HTERT RPE-1 (cell line): Measurements from ENCODE around the gene MYLK4.

Source experiments
- in situ Hi-C: fragments of 300-500 bp; cut with MboI; formaldehyde crosslinking; loops from 4 replicates; pipeline ENCODE4 v1.14.3; 2020; ENCODE audit warnings: low sequenced_read_pairs

MYLK4 gene

DNA sequence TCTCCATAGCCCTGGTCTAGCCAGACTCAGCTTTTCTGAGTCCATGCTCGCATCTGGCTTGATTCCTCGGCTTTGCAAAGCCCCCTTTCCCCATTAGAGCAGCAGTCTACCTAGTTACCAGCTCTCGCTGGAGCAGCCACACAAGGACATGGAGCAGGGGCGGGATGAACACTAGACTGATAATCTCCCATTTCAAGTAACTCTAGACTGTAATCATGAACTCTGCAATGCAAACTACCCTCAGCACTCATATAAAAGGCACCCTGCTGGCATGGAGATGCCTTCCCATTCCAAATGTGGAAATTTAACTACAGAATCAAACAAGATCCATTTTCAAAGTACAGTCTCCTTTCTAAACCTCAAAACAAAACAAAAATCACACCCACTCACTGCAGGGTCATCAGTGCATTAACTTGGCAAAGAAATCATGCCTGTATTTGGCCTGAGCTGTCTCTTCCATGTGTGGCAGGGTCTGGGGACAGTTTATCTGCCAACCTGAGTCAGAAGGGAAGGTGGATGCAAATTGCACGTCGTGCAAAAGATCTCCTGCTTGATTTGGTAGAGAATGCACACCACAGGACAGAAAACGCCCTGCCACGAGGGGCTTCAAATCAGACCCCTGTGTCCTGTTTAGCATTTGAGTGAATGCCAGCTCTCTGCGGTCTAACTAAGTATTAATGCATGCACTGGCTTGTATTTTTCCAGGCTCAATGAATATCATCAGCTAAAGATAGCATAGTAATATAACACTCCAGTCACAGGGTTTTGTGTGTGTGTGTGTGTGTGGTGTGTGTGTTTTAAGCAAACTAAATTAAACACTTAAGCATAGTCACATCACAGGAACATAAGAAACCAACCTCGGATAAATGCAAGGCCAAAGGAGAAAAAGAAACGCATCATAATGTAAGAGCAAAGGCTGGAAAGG, 85.3 kb downstream of the MYLK4 start:
- in situ Hi-C loops = no loop called here

DNA sequence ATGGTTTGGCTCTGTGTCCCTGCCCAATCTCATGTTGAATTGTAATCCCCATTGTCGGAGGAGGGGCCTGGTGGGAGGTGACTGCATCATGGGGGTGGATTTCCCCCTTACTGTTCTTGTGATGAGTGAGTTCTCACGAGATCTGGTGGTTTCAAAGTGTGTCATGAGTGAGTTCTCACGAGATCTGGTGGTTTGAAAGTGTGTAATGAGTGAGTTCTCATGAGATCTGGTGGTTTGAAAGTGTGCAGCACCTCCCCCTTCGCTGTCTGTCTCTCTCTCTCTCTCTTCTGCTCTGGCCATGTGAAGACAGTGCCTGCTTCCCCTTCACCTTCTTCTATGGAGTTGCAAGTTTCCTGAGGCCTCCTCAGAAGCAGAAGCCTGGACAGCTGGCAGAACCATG, 87.6 kb downstream of the MYLK4 start:
- in situ Hi-C loops = no loop called here

DNA sequence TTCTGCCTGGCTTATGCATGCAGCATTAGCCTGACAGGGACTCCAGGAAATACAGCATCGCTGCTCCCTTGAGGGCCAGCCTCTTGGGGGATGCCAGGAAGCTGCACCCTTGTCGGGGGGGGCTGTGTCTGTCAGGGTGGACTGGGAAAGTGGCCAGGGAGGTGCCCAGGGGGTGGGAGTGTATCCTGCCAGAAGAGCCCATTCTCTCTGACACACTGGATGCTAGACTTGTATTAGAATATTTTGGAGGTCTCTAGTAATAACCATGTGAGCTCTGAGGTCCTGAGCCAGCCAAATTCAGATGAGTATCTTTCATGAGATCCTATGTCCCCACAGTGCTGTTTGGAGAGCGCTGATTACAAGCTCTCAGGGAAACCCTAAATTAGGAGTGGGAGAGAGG, 89.1 kb downstream of the MYLK4 start:
- in situ Hi-C loops = no loop called here

DNA sequence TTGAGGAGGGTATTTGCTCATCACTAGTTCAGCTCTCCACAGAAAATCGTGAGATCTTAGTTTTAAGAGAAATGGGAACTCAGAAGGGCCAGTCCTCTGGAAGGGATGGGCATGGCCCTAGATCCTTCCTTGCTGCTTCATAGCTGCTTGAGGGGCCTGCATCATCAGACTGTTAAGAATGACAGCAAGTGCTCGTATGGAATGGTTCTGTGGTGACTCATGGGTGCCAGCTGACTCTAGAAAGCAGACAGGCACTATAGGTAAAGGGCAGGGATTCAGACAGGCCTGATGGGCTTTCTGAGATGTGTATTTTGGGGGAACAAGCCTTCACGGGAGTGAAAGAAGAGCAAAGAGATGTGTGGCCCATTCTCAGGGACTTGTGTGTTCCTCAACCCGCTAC, 90.8 kb downstream of the MYLK4 start:
- in situ Hi-C loops = no loop called here

DNA sequence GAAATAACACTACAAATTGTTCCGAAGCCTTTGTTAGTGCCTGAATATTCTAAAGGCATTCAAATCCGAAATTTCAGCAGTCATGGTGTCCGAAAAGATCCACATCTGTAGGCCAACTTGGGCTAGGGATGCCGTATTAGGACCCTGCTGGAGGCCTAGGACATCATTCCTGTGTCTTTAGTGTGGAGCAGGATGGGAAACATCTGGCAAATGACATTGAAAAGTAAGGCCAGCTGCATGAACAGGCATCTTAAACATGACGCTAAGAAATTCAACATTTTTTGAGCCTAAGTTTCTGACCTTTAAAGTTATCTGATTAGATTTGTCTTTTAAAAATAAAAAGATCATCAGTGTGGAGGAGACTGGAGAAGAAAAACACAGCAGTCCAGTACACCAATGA, 91.3 kb downstream of the MYLK4 start:
- in situ Hi-C loops = no loop called here

DNA sequence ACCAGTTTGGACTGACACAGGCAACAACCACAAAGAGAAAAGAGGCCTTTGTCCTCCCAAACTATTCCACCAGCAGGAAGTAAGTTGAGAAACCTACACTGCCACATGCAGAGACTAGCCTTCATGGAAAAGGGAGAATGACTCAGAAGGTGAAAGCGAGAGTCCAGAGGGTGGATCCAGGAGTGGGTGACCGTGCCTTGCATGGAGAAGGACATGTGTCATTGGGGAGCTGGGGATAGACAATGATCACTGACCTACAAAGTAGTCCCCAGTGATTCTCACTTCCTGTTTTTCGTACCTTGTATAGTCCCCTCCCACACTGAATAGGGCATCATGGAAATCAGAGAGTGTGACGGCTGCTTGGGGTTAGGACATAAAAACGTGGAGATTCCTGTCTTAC, 91.9 kb downstream of the MYLK4 start:
- in situ Hi-C loops = no loop called here

DNA sequence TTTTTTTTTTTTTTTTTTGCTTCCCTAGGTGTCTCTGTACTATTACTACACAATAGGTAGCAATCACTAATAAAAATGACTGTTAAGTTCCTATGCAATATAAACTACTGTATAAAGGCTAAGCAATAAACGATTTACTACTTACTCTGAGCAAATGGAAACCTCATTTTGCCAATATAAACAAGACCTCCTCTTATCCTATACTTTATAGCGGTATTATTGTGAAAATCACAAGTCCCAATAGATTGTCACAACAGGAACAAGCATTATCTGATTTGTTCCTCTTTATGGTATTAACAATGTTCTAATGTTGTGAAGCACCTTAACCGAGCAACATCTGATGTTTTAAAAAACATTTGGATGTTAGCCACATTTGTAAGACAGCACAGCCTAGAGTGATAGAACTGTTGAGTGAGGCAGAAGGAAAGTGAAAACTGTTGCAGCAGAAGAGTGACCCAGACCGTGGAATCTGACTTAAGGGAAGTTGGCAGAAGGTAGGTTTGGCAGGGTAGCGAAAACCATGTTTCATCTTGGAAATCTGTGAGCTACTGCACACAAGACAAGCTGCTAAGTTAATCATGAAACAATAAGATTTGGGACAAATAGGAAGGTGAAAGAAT, 94.2 kb downstream of the MYLK4 start:
- in situ Hi-C loops = no loop called here

DNA sequence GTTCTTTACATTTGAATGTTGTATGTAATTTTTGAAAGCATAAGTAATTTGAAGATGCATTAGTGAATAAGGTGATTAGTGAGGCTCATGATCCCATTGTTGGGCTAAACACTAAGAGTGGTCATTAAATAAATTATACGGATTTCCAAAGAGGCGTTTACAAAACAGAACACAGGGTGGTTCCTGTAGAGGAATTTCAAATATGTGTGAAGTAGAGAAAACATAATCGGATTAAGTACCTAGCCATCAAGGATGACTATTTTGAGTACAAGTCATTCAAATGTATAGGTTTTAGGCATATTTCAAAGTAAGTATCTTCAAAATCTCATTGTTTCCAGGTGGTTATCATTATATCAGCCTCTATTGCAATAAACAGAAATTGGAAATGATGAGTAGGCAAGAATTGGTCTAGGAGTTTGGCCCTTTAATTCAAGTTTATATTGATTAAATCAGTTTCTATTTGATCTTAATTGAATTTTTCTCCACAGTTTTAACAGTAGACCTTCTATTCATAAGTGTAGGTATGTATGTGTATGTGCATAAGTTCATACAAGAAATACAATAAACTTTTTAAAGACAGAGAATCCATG, 94.8 kb downstream of the MYLK4 start:
- in situ Hi-C loops = no loop called here

DNA sequence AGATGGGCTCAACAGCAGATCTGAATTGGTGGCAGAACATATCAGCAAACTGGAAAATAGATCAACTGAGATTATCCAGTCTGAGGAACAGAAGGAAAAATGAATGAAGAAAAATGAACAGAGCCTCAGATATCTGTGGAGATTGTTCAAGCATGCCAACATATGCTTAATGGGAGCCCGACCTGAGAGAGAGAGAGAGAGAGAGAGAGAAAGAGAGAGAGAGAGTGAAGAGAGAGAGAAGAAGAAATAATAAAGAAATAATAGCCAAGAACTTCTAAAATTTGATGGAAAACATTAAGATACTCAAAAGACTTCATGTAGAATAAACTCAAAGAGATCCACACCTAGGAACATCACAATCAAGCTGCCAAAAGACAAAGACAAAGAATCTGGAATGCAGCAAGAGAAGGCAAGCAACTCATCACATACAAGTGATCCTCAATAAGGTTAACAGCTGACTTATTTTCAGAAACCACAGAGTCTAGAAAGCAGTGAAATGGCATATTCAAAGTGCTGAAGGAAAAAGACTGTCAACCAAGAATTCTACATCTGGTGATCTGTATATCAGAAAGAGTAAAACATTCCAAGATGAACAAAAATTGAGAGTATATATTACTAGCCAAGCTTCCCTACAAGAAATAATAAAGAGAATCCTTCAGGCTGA, 97.2 kb downstream of the MYLK4 start:
- in situ Hi-C loops = no loop called here

DNA sequence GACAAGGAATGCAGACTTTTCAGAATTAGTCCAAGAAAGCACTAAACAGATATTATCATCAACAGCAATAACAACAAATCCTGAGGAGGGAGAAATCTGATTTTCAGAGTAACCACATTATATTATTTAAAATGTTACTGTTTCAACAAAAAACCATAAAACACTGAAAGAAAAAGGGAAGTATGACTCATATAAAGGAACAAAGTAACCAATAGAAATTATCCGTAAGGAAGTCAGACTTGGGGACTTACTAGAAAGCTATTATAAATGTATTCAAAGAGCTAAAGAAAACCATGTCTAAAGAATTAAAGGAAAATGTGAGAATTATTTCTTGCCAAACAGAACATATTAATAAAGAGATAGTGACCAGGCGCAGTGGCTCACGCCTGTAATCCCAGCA, 98.1 kb downstream of the MYLK4 start:
- in situ Hi-C loops = no loop called here

DNA sequence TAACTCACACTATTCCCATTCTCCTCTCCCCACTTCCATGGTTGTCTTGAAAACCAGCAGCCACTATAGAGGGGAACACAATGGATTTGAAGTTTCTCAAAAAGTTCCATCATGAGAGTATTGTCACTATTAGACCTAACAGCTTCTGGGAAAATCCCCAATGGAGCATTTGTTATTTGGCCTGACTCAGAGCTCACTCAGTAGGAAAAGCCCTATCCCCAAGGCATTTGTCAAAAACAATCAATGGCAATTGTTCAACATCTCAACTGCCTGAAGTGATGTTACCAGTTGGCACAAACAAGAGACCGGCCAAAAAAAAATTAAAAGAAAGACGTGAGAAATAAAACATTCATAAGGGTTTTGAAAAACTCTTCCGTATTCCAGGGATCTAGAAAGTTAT, 98.8 kb downstream of the MYLK4 start:
- in situ Hi-C loops = no loop called here

DNA sequence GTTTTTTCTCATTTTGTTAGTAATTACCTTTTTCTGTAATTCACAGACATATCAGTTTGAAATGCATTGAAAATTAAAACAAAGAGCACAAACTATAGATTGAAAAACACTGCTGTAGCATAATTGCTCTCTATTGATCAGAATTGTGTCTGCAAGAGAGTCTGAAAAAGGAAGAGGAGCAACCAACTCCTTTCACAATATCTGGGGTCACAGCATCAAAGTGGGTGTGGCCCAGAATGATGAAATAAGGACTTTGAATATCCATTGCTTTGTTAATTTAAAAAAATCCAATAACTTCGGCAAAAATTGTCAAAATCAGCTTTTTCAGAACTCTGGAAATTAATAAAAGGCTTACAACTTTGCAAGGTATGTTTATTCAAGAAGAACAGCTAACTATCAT, 99.2 kb downstream of the MYLK4 start:
- in situ Hi-C loops = no loop called here

DNA sequence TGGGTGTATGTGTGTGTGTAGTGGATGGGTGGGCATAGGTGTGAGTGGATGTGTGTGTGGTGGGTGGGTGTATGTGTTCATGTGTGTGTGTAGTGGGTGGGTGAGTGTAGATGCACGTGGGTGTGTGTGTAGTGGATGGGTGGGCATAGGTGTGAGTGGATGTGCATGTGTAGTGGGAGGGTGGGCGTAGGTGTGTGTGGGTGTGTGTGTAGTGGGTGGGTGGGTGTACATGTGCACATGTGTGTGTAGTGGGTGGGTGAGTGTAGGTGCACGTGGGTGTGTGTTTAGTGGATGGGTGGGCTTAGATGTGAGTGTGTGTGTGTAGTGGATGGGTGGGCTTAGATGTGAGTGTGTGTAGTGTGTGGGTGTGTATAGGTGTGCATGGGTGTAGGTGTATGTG, 104.4 kb downstream of the MYLK4 start:
- in situ Hi-C loops = no loop called here

DNA sequence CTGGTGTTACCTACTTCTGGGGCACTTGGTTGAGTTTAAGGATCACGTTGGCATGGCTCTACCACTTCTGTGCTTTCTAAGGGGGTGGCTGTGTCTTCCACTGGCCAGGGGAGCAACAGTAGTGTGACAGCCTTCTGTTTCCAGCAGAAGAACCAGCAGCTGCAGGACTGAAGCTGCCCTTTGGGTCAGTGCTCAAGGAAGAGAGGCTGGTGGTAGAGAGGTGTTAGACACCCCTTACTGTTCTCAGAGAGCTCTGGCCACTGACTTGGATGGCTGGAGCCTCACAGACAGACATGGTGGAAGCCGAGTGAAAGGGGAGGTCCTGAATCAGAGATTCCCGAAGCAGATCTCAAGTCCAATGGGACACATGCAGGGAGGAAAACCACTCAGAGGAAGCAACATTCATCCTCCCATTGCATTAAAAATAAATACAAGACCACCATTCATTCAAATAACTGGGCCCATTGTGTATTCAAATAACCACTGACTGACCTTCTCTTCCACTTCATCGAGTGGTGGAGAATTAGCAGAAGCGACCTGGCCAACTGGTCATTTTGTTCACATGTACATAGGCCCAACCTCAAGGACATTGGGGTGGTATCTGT, 106.7 kb downstream of the MYLK4 start:
- in situ Hi-C loops = no loop called here

DNA sequence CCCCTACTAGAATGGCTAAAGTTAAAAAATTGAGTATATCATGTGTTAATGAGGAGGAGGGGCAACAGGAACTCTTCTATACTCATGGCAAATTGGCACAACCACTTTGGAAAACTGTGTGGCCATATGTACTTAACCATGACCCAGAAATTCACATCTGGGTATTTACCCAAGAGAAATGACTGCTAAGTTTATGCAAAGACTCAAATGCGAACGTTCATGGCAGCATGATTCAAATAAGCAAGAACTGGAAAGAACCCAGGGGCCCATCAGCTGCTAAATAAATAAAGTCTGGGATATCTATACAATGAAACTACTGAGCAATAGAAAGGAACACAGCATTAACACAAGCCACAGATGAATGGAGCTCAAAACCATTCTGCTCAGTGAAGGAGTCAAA, 107.6 kb downstream of the MYLK4 start:
- in situ Hi-C loops = no loop called here

DNA sequence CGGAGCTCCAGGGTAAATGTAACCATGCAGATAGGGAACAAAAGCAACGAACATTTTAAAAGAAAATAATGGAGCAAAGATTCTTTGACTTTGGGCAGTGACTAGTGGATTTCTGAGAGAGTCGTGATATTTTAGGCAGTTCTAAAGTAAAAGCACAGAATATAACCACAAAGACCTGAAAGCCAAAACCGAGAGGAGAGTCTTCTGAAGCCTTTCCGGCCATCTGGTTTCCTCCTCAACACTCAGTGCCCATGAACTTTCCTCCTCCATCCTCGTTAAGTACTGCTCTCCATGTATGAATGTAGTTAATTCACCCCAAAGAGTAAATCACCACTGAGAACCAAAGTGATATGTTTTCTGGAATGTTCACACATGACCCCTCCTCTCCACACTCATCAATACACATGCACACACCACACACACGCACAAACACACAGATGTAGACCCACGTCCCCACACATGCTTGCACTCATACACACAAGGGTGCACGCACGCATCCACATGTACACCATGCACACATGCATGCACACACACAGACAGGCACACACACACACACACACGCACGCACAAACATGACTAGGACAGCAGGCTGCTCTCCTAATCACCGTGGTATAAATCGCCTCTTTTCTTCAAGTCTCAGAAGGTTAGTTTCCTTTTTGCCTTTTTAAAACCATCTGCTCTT, 109.5 kb downstream of the MYLK4 start:
- in situ Hi-C loops = no loop called here

DNA sequence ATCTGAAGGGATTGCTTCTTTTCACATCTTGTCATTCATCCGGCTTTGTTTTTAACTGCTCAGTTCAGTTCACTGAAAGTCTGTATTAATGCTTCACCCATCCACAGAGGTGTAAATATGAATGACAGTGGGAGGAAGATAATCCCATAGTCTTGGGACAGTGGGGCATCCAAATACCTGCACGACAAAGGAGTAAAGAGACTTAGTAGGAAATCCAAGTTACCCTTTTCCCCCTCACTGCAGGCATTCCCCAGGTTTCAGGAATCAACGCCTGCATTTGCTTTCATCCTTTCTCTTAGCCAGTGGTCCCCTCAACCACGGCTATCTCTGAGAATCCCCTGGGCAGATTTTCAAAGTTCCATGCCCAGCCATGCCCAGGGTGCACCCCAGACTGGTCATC, 110.2 kb downstream of the MYLK4 start:
- in situ Hi-C loops = no loop called here

DNA sequence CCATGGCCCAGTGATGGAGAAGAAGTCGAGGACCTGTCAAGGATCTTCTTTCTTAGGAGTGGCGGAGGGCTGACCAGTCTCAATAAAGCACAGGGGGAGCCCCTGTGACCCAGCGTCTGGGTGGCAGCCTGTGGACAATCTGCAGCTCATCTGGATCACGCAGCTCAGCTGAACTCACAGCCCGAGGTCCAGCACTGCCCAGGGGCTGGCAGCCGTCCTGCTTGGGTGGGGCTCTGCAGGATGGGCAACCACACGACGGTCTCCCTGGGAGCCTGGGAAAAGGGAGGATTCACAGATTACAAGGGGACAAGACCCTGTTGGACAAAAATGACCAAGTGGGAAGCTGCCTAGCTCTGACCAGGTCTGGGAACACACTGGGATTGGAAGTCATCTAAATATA, 110.8 kb downstream of the MYLK4 start:
- in situ Hi-C loops = no loop called here

DNA sequence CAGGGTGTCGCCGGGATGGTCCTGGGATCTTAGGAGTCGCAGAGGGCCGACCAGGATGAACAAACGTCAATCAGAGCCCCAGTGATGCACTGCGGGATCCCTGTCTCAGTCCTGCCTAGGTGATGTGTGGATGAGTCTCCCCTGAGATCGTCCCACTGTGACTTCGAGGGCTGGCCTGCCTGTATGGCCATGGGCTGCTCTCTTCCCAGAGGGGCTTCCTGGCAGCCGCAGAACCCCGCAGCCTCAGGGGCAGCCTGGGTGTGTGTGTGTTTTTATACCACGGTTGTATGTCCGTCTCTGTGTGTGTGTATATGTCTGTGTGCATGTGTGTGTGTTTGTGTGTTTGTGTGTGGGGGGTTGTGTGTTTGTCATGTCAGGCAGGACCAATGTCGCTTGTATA, 111.6 kb downstream of the MYLK4 start:
- in situ Hi-C loops = no loop called here

DNA sequence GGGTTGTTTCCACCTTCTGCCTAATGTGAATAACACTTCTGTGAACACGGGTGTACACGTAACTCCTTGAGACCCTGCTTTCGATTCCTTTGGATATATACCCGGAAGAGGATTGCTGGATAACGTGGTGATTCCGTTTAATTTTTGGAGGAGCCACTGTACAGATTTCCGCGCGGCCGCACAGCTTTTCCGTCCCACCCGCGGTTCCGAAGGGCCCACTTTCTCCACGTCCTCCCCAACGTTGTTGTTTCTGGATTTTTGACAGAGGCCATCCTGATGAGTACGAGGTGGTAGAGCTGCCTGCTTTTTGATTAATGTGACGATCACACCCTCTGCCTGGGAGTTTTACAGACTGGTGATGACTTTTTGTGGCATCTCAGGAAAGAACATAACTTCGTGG, 114.0 kb downstream of the MYLK4 start:
- in situ Hi-C loops = no loop called here

DNA sequence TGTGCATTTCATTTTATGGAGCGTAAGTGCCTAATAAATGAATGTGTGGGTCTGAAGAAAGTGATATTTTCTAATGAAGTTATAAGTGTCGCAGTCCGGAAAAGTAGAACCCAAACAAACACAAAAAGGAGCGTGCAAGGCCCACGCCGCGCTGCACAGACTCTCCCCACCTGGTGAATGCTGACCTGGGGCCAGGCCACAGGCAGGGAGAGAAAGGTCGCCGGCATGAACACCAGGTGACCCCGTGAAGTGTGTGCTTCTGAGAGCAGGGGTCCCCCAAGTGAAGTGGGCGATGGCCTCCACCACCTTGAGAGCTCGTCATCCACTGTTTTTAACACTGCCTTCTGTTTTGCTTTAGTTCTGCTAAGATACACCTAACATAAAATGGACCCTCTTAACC, 114.8 kb downstream of the MYLK4 start:
- in situ Hi-C loops = no loop called here
